ENCODE results near the gene TXNIP.
"Not testable (repeated sequence)": the region's sequence is repeated elsewhere in the genome, so short reads cannot be mapped to it uniquely, and the experiment has no call there.

Gene TXNIP

GRCh38 chr1:145996433-145997015 lies at the start of gene TXNIP:
TXNIP (minus strand) TSS chr1:145996579; CDS start chr1:145996266, 313 bp downstream.
- DNase-seq (ENCODE audit: low read depth in 2 of 2): peak; percentile 82

- no peak for DNase-seq (ENCODE audit: low read depth in 2 of 2)
Measured at GRCh38 chr1:146039844-146040194, 43.4 kb upstream of the TXNIP start.

GRCh38 chr1:146036965-146037646 lies 40.7 kb upstream of the TXNIP start:
- peak in 1 of 2 donors; percentile 60 for DNase-seq (ENCODE audit: low read depth in 2 of 2)

GRCh38 chr1:146036241-146036964 lies 40.0 kb upstream of the TXNIP start:
- DNase-seq (ENCODE audit: low read depth in 2 of 2): no peak

- no peak for DNase-seq (ENCODE audit: low read depth in 2 of 2)
Measured at GRCh38 chr1:146035048-146035423, 38.7 kb upstream of the TXNIP start.

- no peak for DNase-seq (ENCODE audit: low read depth in 2 of 2)
Measured at GRCh38 chr1:146032631-146033219, 36.3 kb upstream of the TXNIP start.

GRCh38 chr1:146031476-146031875 lies 35.1 kb upstream of the TXNIP start:
- DNase-seq (ENCODE audit: low read depth in 2 of 2): no peak

- DNase-seq (ENCODE audit: low read depth in 2 of 2): no peak
Measured at GRCh38 chr1:146029117-146029516, 32.7 kb upstream of the TXNIP start.

- not testable (repeated sequence) for DNase-seq (ENCODE audit: low read depth in 2 of 2)
Measured at GRCh38 chr1:146026650-146027049, 30.3 kb upstream of the TXNIP start.

GRCh38 chr1:146025787-146026495 lies 29.6 kb upstream of the TXNIP start:
- not testable (repeated sequence) for DNase-seq (ENCODE audit: low read depth in 2 of 2)

GRCh38 chr1:146022403-146023127 lies 26.2 kb upstream of the TXNIP start:
- DNase-seq (ENCODE audit: low read depth in 2 of 2): no peak

- DNase-seq (ENCODE audit: low read depth in 2 of 2): no peak
Measured at GRCh38 chr1:146021622-146022402, 25.4 kb upstream of the TXNIP start, which contains the start of gene HJV. HJV (minus strand) TSS chr1:146021735; CDS start chr1:146020231, 1,504 bp downstream.

GRCh38 chr1:146021050-146021445 lies 24.7 kb upstream of the TXNIP start:
- DNase-seq (ENCODE audit: low read depth in 2 of 2): no peak

- DNase-seq (ENCODE audit: low read depth in 2 of 2): no peak
Measured at GRCh38 chr1:146020058-146021049, 24.0 kb upstream of the TXNIP start.

GRCh38 chr1:146019231-146020057 lies 23.1 kb upstream of the TXNIP start:
- no peak for DNase-seq (ENCODE audit: low read depth in 2 of 2)

- DNase-seq (ENCODE audit: low read depth in 2 of 2): no peak
Measured at GRCh38 chr1:146016891-146017290, 20.5 kb upstream of the TXNIP start.

GRCh38 chr1:146013559-146013922 lies 17.2 kb upstream of the TXNIP start:
- no peak for DNase-seq (ENCODE audit: low read depth in 2 of 2)
